ENCODE data around the gene NPAS3.

The NPAS3 gene

GRCh38 chr14:33237115-33237740 lies 298.5 kb downstream of the NPAS3 start:
- DNase-seq, result no peak
- H3K9ac ChIP-seq (ENCODE audit: low read depth, low read length), result no peak overlapping the region
- no peak overlapping the region for H3K4me2 ChIP-seq (ENCODE audit: insufficient read depth, low read length)
- H3K9me3 ChIP-seq (ENCODE audit: insufficient read depth, low read length, severe bottlenecking), result no peaks in the 10 kb centered on the region
- no peaks in the 10 kb centered on the region for H4K20me1 ChIP-seq (ENCODE audit: insufficient read depth, low read length)
- peaks cover 3% of the 10 kb centered on the region for H3K27me3 ChIP-seq (ENCODE audit: insufficient read depth, low read length, poor library complexity)
- TF ChIP-seq EZH2 (IDR thresholded peaks at IDR 0.05; ENCODE audit: borderline replicate concordance, low read depth, low read length, severe bottlenecking), result no peak
- TF ChIP-seq CTCF (IDR thresholded peaks at IDR 0.05; ENCODE audit: borderline replicate concordance, extremely low read depth, low read length, poor library complexity, severe bottlenecking), result no peak
- H3K4me3 ChIP-seq (ENCODE audit: low read depth in 1 of 2, low read length in 2 of 2), result no peak overlapping the region
- H3K79me2 ChIP-seq (ENCODE audit: insufficient read depth, low read length), result no peaks in the 10 kb centered on the region
- H3K27ac ChIP-seq (ENCODE audit: low read length), result no peak overlapping the region
- H3K4me1 ChIP-seq (ENCODE audit: insufficient read depth, low read length), result no peaks in the 10 kb centered on the region
- no peaks in the 10 kb centered on the region for H3K36me3 ChIP-seq (ENCODE audit: insufficient read depth, low read length)
- no peak overlapping the region for H2AFZ ChIP-seq (ENCODE audit: low read depth, low read length)
- ATAC-seq (ENCODE audit: insufficient read depth, low read depth), result no peak

GRCh38 chr14:33239465-33239864 lies 300.8 kb downstream of the NPAS3 start:
- DNase-seq (no peak), ATAC-seq (ENCODE audit: insufficient read depth, low read depth) (no peak)
- Histone ChIP-seq H3K4me3 (ENCODE audit: low read depth in 1 of 2, low read length in 2 of 2) (no peak overlapping the region), H4K20me1 (ENCODE audit: insufficient read depth, low read length) (no peaks in the 10 kb centered on the region), H3K79me2 (ENCODE audit: insufficient read depth, low read length) (no peaks in the 10 kb centered on the region), H3K4me1 (ENCODE audit: insufficient read depth, low read length) (no peaks in the 10 kb centered on the region), H3K36me3 (ENCODE audit: insufficient read depth, low read length) (no peaks in the 10 kb centered on the region), H2AFZ (ENCODE audit: low read depth, low read length) (no peak overlapping the region), H3K9me3 (ENCODE audit: insufficient read depth, low read length, severe bottlenecking) (no peaks in the 10 kb centered on the region), H3K9ac (ENCODE audit: low read depth, low read length) (no peak overlapping the region), H3K27ac (ENCODE audit: low read length) (no peak overlapping the region), H3K4me2 (ENCODE audit: insufficient read depth, low read length) (no peak overlapping the region), H3K27me3 (ENCODE audit: insufficient read depth, low read length, poor library complexity) (no peaks in the 10 kb centered on the region)
- TF ChIP-seq EZH2 (IDR thresholded peaks at IDR 0.05; ENCODE audit: borderline replicate concordance, low read depth, low read length, severe bottlenecking), result no peak
- no peak for TF ChIP-seq CTCF (IDR thresholded peaks at IDR 0.05; ENCODE audit: borderline replicate concordance, extremely low read depth, low read length, poor library complexity, severe bottlenecking)

- DNase-seq, result no peak
- Histone ChIP-seq H3K36me3 (ENCODE audit: insufficient read depth, low read length) (no peaks in the 10 kb centered on the region), H2AFZ (ENCODE audit: low read depth, low read length) (no peak overlapping the region), H3K27ac (ENCODE audit: low read length) (no peak overlapping the region), H3K9me3 (ENCODE audit: insufficient read depth, low read length, severe bottlenecking) (no peaks in the 10 kb centered on the region), H3K4me1 (ENCODE audit: insufficient read depth, low read length) (no peaks in the 10 kb centered on the region), H3K4me2 (ENCODE audit: insufficient read depth, low read length) (no peak overlapping the region), H3K79me2 (ENCODE audit: insufficient read depth, low read length) (no peaks in the 10 kb centered on the region), H3K27me3 (ENCODE audit: insufficient read depth, low read length, poor library complexity) (no peaks in the 10 kb centered on the region), H3K4me3 (ENCODE audit: low read depth in 1 of 2, low read length in 2 of 2) (no peak overlapping the region), H4K20me1 (ENCODE audit: insufficient read depth, low read length) (no peaks in the 10 kb centered on the region), H3K9ac (ENCODE audit: low read depth, low read length) (no peak overlapping the region)
- TF ChIP-seq CTCF (IDR thresholded peaks at IDR 0.05; ENCODE audit: borderline replicate concordance, extremely low read depth, low read length, poor library complexity, severe bottlenecking) (no peak), EZH2 (IDR thresholded peaks at IDR 0.05; ENCODE audit: borderline replicate concordance, low read depth, low read length, severe bottlenecking) (no peak)
- no peak for ATAC-seq (ENCODE audit: insufficient read depth, low read depth)
These were observed 301.8 kb downstream of the NPAS3 start for GRCh38 chr14:33240466-33240865.

All from DND-41 (cell line).